GM12878 (cell line): ENCODE data around the gene RUFY3. TPM values are rescaled to one million over a fixed set of nuclear protein-coding genes. Genes with fewer than 3 reads are reported as not detected.

Experiments used
- ATAC-seq: fragments of 200-7000 bp; cut with Tn5 transposase; 3 replicates; pipeline ENCODE4 v1.9.1; 2020; ENCODE audit warnings: mild to moderate bottlenecking, moderate library complexity
- BruUV-seq: library from RNA; stranded (reverse); fragments of 400-500 nt; replicated peaks from 2 replicates; lab custom pipeline; 2021; lab: Mats Ljungman, UMichigan
- CTCF ChIA-PET: fragments of 300-600 bp; sonication (Branson Sonifier 250); formaldehyde crosslinking; extraction: SDS; loops from one replicate; lab custom pipeline; 2021; ENCODE audit warnings: inconsistent platforms; lab: Yijun Ruan, JAX
- POLR2A ChIA-PET: fragments of 350-600 bp; formaldehyde crosslinking; extraction: SDS; loops from one replicate; lab custom pipeline; 2021; ENCODE audit warnings: inconsistent platforms; lab: Charles Lee
- RAD21 ChIA-PET: fragments of 300-600 bp; sonication (Branson Sonifier 250); formaldehyde crosslinking; loops from one replicate; lab custom pipeline; 2023; ENCODE audit warnings: antibody characterized with exemption; ENCODE audit not compliant: unreplicated experiment; lab: Charles Lee
- SMC1A ChIA-PET: fragments of 300-600 bp; sonication (Branson Sonifier 250); formaldehyde crosslinking; loops from one replicate; lab custom pipeline; 2023; ENCODE audit not compliant: unreplicated experiment, uncharacterized antibody; lab: Charles Lee
- DNase-seq: peaks from one replicate; pipeline ENCODE4 v3.0.0-alpha.2; 2011; ENCODE audit warnings: low read depth, low spot score
- FAIRE-seq: peaks from 3 replicates; lab custom pipeline; 2011; peaks lifted over from hg19 to GRCh38; lab: Jason Lieb, UNC
- H2AFZ ChIP-seq: 2 replicates; pipeline ENCODE4 v1.6.0; 2011; ENCODE audit warnings: low read depth, low read length, control low read depth; ENCODE audit not compliant: control insufficient read depth
- H3K27ac ChIP-seq: 2 replicates; pipeline ENCODE4 v1.5.1; 2011; ENCODE audit warnings: control low read depth; ENCODE audit not compliant: control insufficient read depth, insufficient read depth
- H3K27me3 ChIP-seq, 2 experiments: replicated peaks in 1 of 2; 2 replicates each; pipeline versions ENCODE4 v1.6.0 to v1.6.1; 2011; ENCODE audit warnings: low read length in 1 of 2; ENCODE audit not compliant: control insufficient read depth in 2 of 2, insufficient read depth in 2 of 2
- H3K36me3 ChIP-seq, 2 experiments: 2 replicates each; pipeline ENCODE4 v1.5.1; 2011; ENCODE audit warnings: low read length in 1 of 2; ENCODE audit not compliant: control insufficient read depth in 2 of 2, insufficient read depth in 2 of 2
- H3K4me1 ChIP-seq: 2 replicates; pipeline ENCODE4 v1.6.1; 2011; ENCODE audit warnings: mild to moderate bottlenecking, low read length, moderate library complexity, mixed read lengths; ENCODE audit not compliant: control insufficient read depth, insufficient read depth
- H3K4me2 ChIP-seq: 2 replicates; pipeline ENCODE4 v1.6.0; 2011; ENCODE audit warnings: control low read depth; ENCODE audit not compliant: control insufficient read depth, insufficient read depth
- H3K4me3 ChIP-seq: fragments of 200-600 bp; sonication (generic); 2 replicates; pipeline ENCODE4 v1.5.1; 2016
- H3K79me2 ChIP-seq: 2 replicates; pipeline ENCODE4 v1.6.0; 2011; ENCODE audit warnings: low read length; ENCODE audit not compliant: control insufficient read depth, insufficient read depth
- H3K9ac ChIP-seq: 2 replicates; pipeline ENCODE4 v1.8.0; 2011; ENCODE audit warnings: low read length, control low read depth, mixed read lengths; ENCODE audit not compliant: control insufficient read depth, insufficient read depth
- H3K9me3 ChIP-seq: replicated peaks from 3 replicates; pipeline ENCODE4 v1.5.1; 2011; ENCODE audit warnings: mild to moderate bottlenecking, low read length; ENCODE audit not compliant: control insufficient read depth, insufficient read depth
- H4K20me1 ChIP-seq: 2 replicates; pipeline ENCODE4 v1.6.0; 2011; ENCODE audit not compliant: control insufficient read depth, insufficient read depth
- CEBPB ChIP-seq, 2 experiments: fragments of 150-350 bp in 1 of 2; IDR thresholded peaks; 2 replicates each; pipeline ENCODE4 v1.6.1; 2012 to 2014; ENCODE audit warnings: low read depth in 2 of 2, low read length in 2 of 2, borderline replicate concordance in 1 of 2, inconsistent platforms in 1 of 2
- CHD2 ChIP-seq: IDR thresholded peaks from 2 replicates; pipeline ENCODE4 v1.6.1; 2011; ENCODE audit warnings: low read depth, low read length, improper control_type of control experiment, borderline replicate concordance
- IKZF2 ChIP-seq, 2 experiments: fragments of 450-650 bp; IDR thresholded peaks; 2 replicates each; pipeline ENCODE4 v1.6.1; 2017; ENCODE audit warnings: mild to moderate bottlenecking in 2 of 2, moderate library complexity in 2 of 2
- MEF2A ChIP-seq: IDR thresholded peaks from 2 replicates; pipeline ENCODE4 v1.6.1; 2011; ENCODE audit warnings: low read depth, mild to moderate bottlenecking, low read length, moderate library complexity; ENCODE audit not compliant: insufficient read depth
- PAX8 ChIP-seq: fragments of 450-650 bp; IDR thresholded peaks from 2 replicates; pipeline ENCODE4 v1.6.1; 2017; ENCODE audit warnings: mild to moderate bottlenecking, moderate library complexity
- RELA ChIP-seq: fragments of 450-650 bp; IDR thresholded peaks from 2 replicates; pipeline ENCODE4 v1.8.0; 2014; ENCODE audit warnings: borderline replicate concordance; ENCODE audit not compliant: partially characterized antibody
- RUNX3 ChIP-seq: IDR thresholded peaks from 2 replicates; pipeline ENCODE4 v1.6.1; 2012; ENCODE audit warnings: low read length, inconsistent platforms
- SPI1 ChIP-seq: IDR thresholded peaks from 2 replicates; pipeline ENCODE4 v1.6.1; 2011; ENCODE audit warnings: low read depth, mild to moderate bottlenecking, low read length, moderate library complexity, borderline replicate concordance; ENCODE audit not compliant: insufficient read depth
- TAF1 ChIP-seq: IDR thresholded peaks from 2 replicates; pipeline ENCODE4 v1.6.1; 2011; ENCODE audit warnings: mild to moderate bottlenecking, low read depth, low read length, borderline replicate concordance
- TCF3 ChIP-seq: IDR thresholded peaks from 2 replicates; pipeline ENCODE4 v1.6.1; 2012; ENCODE audit warnings: low read depth, mild to moderate bottlenecking, low read length, borderline replicate concordance; ENCODE audit not compliant: insufficient read depth
- WGBS: methylation state at CpG from one replicate; pipeline ENCODE4 v1.1.6; 2016; ENCODE audit warnings: low lambda C conversion rate; ENCODE audit not compliant: insufficient replicate concordance, insufficient coverage; ENCODE audit errors: missing lambda C conversion rate; 5-methylcytosine and 5-hydroxymethylcytosine counted together
- in situ Hi-C: fragments of 300-500 bp; cut with MboI; formaldehyde crosslinking; loops from 9 replicates; pipeline ENCODE4 v1.14.3; 2018; ENCODE audit warnings: mixed read lengths
- intact Hi-C: fragments of 100-400 bp; cut with micrococcal nuclease; formaldehyde crosslinking; loops from one replicate; pipeline ENCODE4 v1.14.2; 2022; ENCODE audit not compliant: unreplicated experiment
- polyA plus RNA-seq, 11 experiments: library from polyadenylated mRNA; depleted of rRNA in 4 of 11; unstranded in 6 of 11; stranded (reverse) in 5 of 11; fragments of >200 nt; fragmentation: Nextera tagmentation in 4 of 11; fragmentation: Illumina TruSeq in 1 of 11; extraction: Ambion mirVana in 4 of 11; extraction: Trizol in 1 of 11; gene quantifications; 1 replicate in 1 of 11; 2 replicates in 10 of 11; pipeline versions ENCODE4 v1.2.1 to v1.2.3, GENCODE V29; 2011 to 2016; ENCODE audit warnings: inconsistent platforms in 2 of 11, missing spikeins in 2 of 11, low read depth in 1 of 11
- total RNA-seq, 4 experiments: library from RNA; depleted of rRNA in 3 of 4; stranded (reverse); fragments of >200 nt in 3 of 4; fragmentation: Illumina TruSeq in 1 of 4; extraction: Trizol in 1 of 4; gene quantifications; 2 replicates each; pipeline versions ENCODE4 v1.2.1 to v1.2.3, GENCODE V29; 2013 to 2021
- TF ChIP-seq, protein P1 (sequence below): fragments of 150-350 bp; IDR thresholded peaks from 2 replicates; pipeline ENCODE4 v1.6.1; 2014; ENCODE audit warnings: mild to moderate bottlenecking, low read depth, low read length
- TF ChIP-seq, protein P2 (sequence below): fragments of 450-650 bp; IDR thresholded peaks from 2 replicates; pipeline ENCODE4 v1.6.1; 2017; ENCODE audit warnings: borderline replicate concordance
- TF ChIP-seq, protein P3 (sequence below): IDR thresholded peaks from 2 replicates; pipeline ENCODE4 v1.6.1; 2012; ENCODE audit warnings: low read depth, low read length, improper control_type of control experiment
- TF ChIP-seq, protein P4 (sequence below): IDR thresholded peaks from 2 replicates; pipeline ENCODE4 v1.6.1; 2012; ENCODE audit warnings: low read depth, low read length, improper control_type of control experiment

The RUFY3 gene
- total and polyA plus RNA-seq, 10 of the 15 experiments (the other 5 are each of a cell fraction or from before 2014, with no cell fraction given), result 5.1 to 28.3 (median 13.1) TPM

DNA sequence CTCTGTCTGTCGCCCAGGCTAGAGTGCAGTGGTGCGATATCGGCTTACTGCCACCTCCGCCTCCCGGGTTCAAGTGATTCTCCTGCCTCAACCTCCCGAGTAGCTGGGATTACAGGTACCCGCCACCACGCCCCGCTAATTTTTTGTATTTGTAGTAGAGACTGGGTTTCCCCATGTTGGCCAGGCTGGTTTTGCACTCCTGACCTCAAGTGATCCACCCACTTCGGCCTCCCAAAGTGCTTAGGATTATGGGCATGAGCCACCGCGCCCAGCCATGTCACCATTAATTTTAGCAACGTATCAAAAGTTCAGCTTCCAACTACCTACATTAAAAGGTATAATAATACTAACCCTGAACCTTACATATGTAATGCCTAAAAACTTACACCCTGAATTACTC is 34.4 kb upstream of the RUFY3 start (continued):
- TF ChIP-seq RUNX3 (peak; percentile 11; the same call in 1 of the 2 replicates), MEF2A (0 out of 2 replicates have a peak, but pooled peaks have one; percentile 16), RELA (no peak)

DNA sequence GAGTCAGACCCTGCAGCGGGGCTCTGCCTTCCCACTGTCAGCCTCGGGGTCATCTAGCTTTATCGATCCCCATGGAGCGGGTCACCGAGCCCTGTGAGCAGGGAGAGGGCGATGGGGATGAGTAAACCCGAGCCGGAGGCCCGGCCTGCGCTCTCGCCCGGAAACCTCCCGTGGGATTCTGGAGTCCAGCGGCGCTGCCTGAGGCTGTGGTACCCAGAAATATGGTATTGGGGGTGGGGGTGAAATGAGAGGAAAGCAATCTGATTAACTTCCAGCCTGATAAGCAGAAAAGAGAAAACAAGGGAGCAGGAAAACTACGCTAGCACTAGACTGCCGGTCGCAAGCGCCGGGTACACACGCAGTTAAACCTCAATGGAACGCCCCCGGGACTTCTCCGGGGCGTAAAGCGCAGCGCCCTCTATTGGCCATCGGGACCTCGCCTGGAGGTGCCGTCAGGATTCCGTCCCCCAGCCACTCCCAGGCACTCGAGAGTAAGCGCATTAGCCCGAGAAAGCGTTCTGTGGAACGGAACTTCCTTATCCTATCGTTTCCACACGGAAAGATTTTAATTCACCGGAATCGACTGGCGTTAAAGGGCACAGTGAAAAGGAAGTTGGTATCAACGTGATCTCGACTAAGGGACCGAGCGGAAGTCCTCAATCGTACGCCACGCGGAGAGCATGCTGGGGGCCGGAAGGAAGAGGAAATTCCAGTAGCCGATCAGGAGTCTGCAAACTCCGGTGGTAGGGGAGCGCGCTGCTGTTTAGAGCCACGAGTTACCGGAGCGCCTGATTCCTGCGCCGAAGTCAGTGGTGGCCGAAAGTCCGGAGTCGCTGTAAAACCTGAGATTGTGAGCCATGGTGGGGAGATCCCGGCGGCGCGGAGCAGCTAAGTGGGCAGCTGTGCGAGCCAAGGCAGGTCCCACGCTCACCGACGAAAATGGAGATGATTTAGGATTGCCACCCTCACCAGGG is 33.7 kb upstream of the RUFY3 start, which contains the start of gene UTP3:
Gene UTP3, plus strand, starts transcription at position 712 of the 974 bp plus-strand sequence. Its CDS starts 146 bp downstream, at position 858.
- peaks cover 41% of the 10 kb centered on the region for H3K79me2 ChIP-seq
- WGBS, result 1% methylated on average over 70 of the region's 70 CpGs
- TF ChIP-seq, protein P1, sequence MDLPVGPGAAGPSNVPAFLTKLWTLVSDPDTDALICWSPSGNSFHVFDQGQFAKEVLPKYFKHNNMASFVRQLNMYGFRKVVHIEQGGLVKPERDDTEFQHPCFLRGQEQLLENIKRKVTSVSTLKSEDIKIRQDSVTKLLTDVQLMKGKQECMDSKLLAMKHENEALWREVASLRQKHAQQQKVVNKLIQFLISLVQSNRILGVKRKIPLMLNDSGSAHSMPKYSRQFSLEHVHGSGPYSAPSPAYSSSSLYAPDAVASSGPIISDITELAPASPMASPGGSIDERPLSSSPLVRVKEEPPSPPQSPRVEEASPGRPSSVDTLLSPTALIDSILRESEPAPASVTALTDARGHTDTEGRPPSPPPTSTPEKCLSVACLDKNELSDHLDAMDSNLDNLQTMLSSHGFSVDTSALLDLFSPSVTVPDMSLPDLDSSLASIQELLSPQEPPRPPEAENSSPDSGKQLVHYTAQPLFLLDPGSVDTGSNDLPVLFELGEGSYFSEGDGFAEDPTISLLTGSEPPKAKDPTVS, result no peak
- TF ChIP-seq, protein P2, sequence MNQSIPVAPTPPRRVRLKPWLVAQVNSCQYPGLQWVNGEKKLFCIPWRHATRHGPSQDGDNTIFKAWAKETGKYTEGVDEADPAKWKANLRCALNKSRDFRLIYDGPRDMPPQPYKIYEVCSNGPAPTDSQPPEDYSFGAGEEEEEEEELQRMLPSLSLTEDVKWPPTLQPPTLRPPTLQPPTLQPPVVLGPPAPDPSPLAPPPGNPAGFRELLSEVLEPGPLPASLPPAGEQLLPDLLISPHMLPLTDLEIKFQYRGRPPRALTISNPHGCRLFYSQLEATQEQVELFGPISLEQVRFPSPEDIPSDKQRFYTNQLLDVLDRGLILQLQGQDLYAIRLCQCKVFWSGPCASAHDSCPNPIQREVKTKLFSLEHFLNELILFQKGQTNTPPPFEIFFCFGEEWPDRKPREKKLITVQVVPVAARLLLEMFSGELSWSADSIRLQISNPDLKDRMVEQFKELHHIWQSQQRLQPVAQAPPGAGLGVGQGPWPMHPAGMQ, result 0 out of 2 replicates have a peak, but pooled peaks have one; percentile 3
- TF ChIP-seq CEBPB (IDR thresholded peaks at IDR 0.05; ENCODE audit: borderline replicate concordance in 1 of 2, low read depth in 2 of 2, low read length in 2 of 2) (no peak), SPI1 (peak; percentile 68), TCF3 (no peak), IKZF2 (IDR thresholded peaks at IDR 0.05) (peak; percentile 87 to 89; a peak in 3 of 4 replicates), CHD2 (peak; percentile 68), TAF1 (peak; percentile 85), PAX8 (no peak)
- TF ChIP-seq, protein P3, sequence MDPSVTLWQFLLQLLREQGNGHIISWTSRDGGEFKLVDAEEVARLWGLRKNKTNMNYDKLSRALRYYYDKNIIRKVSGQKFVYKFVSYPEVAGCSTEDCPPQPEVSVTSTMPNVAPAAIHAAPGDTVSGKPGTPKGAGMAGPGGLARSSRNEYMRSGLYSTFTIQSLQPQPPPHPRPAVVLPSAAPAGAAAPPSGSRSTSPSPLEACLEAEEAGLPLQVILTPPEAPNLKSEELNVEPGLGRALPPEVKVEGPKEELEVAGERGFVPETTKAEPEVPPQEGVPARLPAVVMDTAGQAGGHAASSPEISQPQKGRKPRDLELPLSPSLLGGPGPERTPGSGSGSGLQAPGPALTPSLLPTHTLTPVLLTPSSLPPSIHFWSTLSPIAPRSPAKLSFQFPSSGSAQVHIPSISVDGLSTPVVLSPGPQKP, result peak; percentile 96
- TF ChIP-seq, protein P4, sequence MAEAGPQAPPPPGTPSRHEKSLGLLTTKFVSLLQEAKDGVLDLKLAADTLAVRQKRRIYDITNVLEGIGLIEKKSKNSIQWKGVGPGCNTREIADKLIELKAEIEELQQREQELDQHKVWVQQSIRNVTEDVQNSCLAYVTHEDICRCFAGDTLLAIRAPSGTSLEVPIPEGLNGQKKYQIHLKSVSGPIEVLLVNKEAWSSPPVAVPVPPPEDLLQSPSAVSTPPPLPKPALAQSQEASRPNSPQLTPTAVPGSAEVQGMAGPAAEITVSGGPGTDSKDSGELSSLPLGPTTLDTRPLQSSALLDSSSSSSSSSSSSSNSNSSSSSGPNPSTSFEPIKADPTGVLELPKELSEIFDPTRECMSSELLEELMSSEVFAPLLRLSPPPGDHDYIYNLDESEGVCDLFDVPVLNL, result no peak

More for the DNA sequence above, 33.7 kb upstream of the RUFY3 start, which contains the start of gene UTP3:
- ChIA-PET SMC1A (interaction anchor here (0.7 to 7.7 kb wide), 31 partner anchors 10 to 540 kb away, joined by 3 to 84 read pairs (median 4); partner anchors contain the start of genes DCK, MOB1B and RUFY3), POLR2A (interaction anchor here (0.9 to 4.9 kb wide), 5 partner anchors 11 to 49 kb away, joined by 3 to 52 read pairs (median 4); no protein-coding TSS in a partner anchor), CTCF (interaction anchor here (0.7 to 7.9 kb wide), 24 partner anchors 9 to 322 kb away, joined by 3 to 68 read pairs (median 4); partner anchors contain the start of genes DCK and JCHAIN), RAD21 (interaction anchor here (0.8 to 5.1 kb wide), 19 partner anchors 9 to 322 kb away, joined by 3 to 71 read pairs (median 6); partner anchors contain the start of gene JCHAIN)
- no peaks in the 10 kb centered on the region for H3K9me3 ChIP-seq
- H3K27ac ChIP-seq, result peak within 1 kb of the TSS; percentile 94
- peak; percentile 93 for ATAC-seq
- peak; percentile 95 for DNase-seq
- H3K4me1 ChIP-seq, result peaks cover 3% of the 10 kb centered on the region; the same call in 1 of the 2 replicates
- peak; percentile 90 for FAIRE-seq
- H3K36me3 ChIP-seq, result peaks cover 0 to 9% of the 10 kb centered on the region in 2 experiments; a peak in 2 of 4 replicates
- no peaks in the 10 kb centered on the region for H4K20me1 ChIP-seq
- intact Hi-C loops (loop anchor here (1.0 to 10.0 kb wide), 4 partner anchors 17 to 307 kb away; partner anchors contain the start of genes DCK and GRSF1), in situ Hi-C loops (loop anchor here (25.0 kb wide), 1 partner anchor 1626 kb away; no protein-coding TSS in a partner anchor)
- peak within 1 kb of the TSS; percentile 90 for H3K4me3 ChIP-seq
- peak within 1 kb of the TSS; percentile 89 for H2AFZ ChIP-seq
- BruUV-seq, result TSS peak; percentile 100
- peak within 1 kb of the TSS; percentile 84 for H3K4me2 ChIP-seq
- H3K9ac ChIP-seq, result peak within 1 kb of the TSS; percentile 92
- H3K27me3 ChIP-seq, result no peaks in the 10 kb centered on the region
